Measurements from ENCODE around the gene MORN4.

Gene MORN4

DNA sequence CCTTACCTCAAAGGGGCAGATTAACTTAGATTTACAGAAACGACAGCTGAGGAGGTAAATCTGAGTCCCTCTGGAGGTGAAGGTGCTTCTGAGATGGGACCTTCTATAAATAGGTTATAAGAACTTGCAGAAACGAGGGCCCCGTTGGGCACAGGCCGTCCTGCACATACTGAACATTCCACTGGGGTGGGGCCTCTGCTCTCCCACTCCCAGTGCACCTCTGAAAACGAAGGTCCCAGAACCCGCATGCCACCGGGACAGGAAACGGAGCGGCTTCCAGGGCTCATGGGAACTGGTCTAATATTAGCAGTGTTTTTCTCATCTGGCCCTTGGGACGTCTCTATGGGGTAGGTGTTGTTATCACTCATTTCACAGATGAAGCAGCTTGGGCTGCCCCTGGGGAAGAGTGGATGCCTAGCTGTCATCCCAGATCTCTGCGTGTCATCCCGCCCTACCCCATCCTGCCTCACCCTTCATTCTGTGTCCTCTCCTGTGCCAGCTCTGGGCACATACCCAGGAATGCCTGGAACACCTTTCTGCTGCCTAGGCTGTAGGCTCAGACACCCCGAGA, 24.2 kb downstream of the MORN4 start:
- Histone ChIP-seq H3K4me1 (ENCODE audit: control insufficient read depth, insufficient read depth, low read length) (no peaks in the 10 kb centered on the region), H3K9me3 (ENCODE audit: control insufficient read depth, insufficient read depth, low read depth, low read length) (no peaks in the 10 kb centered on the region), H3K27ac (ENCODE audit: extremely low read depth, low read depth, low read length) (no peak overlapping the region), H3K4me3 (ENCODE audit: low read depth, low read length) (no peak overlapping the region), H3K36me3 (ENCODE audit: control insufficient read depth in 2 of 2, insufficient read depth in 1 of 2, low read length in 2 of 2) (no peaks in the 10 kb centered on the region; a peak in 1 of 3 replicates)
- TF ChIP-seq ZNF596 (tag by site-specific recombination; IDR thresholded peaks at IDR 0.05) (no peak), ZNF785 (tag by site-specific recombination; IDR thresholded peaks at IDR 0.05) (no peak), SALL2 (tag by site-specific recombination; IDR thresholded peaks at IDR 0.05; ENCODE audit: borderline replicate concordance) (no peak), ZNF202 (tag by site-specific recombination; IDR thresholded peaks at IDR 0.05; ENCODE audit: borderline replicate concordance) (no peak), PRDM10 (tag by site-specific recombination; IDR thresholded peaks at IDR 0.05) (no peak), ZNF423 (tag by site-specific recombination; IDR thresholded peaks at IDR 0.05) (no peak), GLIS1 (tag by site-specific recombination; IDR thresholded peaks at IDR 0.05) (no peak), MZF1 (tag by site-specific recombination; IDR thresholded peaks at IDR 0.05; ENCODE audit: borderline replicate concordance) (no peak), ZNF2 (tag by site-specific recombination; IDR thresholded peaks at IDR 0.05) (no peak)
- CTCF ChIA-PET: interaction anchor here (0.6 to 6.5 kb wide), 3 partner anchors 37 to 127 kb away, joined by 3 to 33 read pairs (median 4); partner anchors contain the start of gene ANKRD2
- POLR2A ChIA-PET: no interaction called here

DNA sequence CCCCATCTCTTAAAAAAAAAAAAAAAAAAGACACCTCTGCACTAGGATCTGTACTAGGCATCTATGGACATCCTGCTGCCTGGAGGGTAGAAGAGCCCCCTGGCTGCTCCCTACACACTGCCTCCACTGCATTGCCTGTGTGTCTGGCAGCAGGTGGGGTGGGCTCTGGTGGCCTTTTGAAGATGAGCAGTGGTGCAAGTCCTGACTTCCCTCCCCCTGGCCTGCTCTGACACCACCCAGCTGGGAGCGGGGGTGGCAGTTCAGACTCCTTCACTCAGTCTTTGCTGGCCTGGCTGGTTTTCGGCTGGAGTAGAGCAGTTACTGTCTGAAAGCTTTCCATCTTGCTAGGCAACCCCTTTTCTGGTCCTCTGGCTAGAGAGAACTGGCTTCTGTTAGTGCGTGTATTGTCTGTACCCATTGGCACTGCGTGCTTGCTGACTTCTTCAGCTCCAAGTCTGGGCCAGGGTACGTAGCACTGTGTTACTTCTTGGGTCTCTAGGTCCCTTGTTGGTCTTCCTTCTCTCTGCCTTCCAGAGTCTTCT, 26.1 kb downstream of the MORN4 start:
- H3K4me1 ChIP-seq (ENCODE audit: control insufficient read depth, insufficient read depth, low read length): no peaks in the 10 kb centered on the region
- no peak overlapping the region for H3K4me3 ChIP-seq (ENCODE audit: low read depth, low read length)
- no peaks in the 10 kb centered on the region for H3K9me3 ChIP-seq (ENCODE audit: control insufficient read depth, insufficient read depth, low read depth, low read length)
- ChIA-PET POLR2A (no interaction called here), CTCF (interaction anchor here (0.5 to 6.5 kb wide), 3 partner anchors 19 to 35 kb away, joined by 3 to 33 read pairs (median 4); partner anchors contain the start of gene ANKRD2)
- no peaks in the 10 kb centered on the region for H3K36me3 ChIP-seq (ENCODE audit: control insufficient read depth in 2 of 2, insufficient read depth in 1 of 2, low read length in 2 of 2)
- H3K27ac ChIP-seq (ENCODE audit: extremely low read depth, low read depth, low read length): no peak overlapping the region
- no peak for TF ChIP-seq WT1 (tag by site-specific recombination; IDR thresholded peaks at IDR 0.05)
- no peak for TF ChIP-seq PRDM4 (tag by site-specific recombination; IDR thresholded peaks at IDR 0.05)
- no peak for TF ChIP-seq ZNF23 (tag by site-specific recombination; IDR thresholded peaks at IDR 0.05; ENCODE audit: borderline replicate concordance)
- TF ChIP-seq ZNF623 (tag by site-specific recombination; IDR thresholded peaks at IDR 0.05): no peak
- no peak for TF ChIP-seq ZNF132 (tag by site-specific recombination; IDR thresholded peaks at IDR 0.05; ENCODE audit: borderline replicate concordance)
- TF ChIP-seq ZNF76 (tag by site-specific recombination; IDR thresholded peaks at IDR 0.05; ENCODE audit: borderline replicate concordance, low read depth): no peak
- no peak for TF ChIP-seq ZNF311 (tag by site-specific recombination; IDR thresholded peaks at IDR 0.05; ENCODE audit: borderline replicate concordance)
- no peak for TF ChIP-seq ZNF488 (tag by site-specific recombination; IDR thresholded peaks at IDR 0.05)
